Activated CD8-positive, alpha-beta memory T cell treated with anti-CD3 and anti-CD28 coated beads, Interleukin-2, amount 50 U/mL, for 1 hour (primary cell): Measurements from ENCODE around the gene RAD51B.
"Not testable (repeated sequence)": the region's sequence is repeated elsewhere in the genome, so short reads cannot be mapped to it uniquely, and the experiment has no call there.

Experiments
- DNase-seq: peaks from one replicate; pipeline ENCODE4 v3.0.0-alpha.2; 2020; ENCODE audit errors: extremely low read depth

Gene RAD51B

GRCh38 chr14:67819563-67820421 lies at the start of gene RAD51B:
Gene RAD51B (plus strand): TSS chr14:67819779.
- peak; percentile 62 for DNase-seq

- no peak for DNase-seq
These were observed 45.7 kb upstream of the RAD51B start for GRCh38 chr14:67773844-67774377.

GRCh38 chr14:67776653-67777322 lies 42.8 kb upstream of the RAD51B start:
- DNase-seq, result no peak

GRCh38 chr14:67778792-67779191 lies 40.8 kb upstream of the RAD51B start:
- DNase-seq, result no peak

GRCh38 chr14:67782090-67782489 lies 37.5 kb upstream of the RAD51B start:
- no peak for DNase-seq

- DNase-seq, result no peak
These were observed 35.2 kb upstream of the RAD51B start for GRCh38 chr14:67784244-67784823.

- no peak for DNase-seq
These were observed 34.1 kb upstream of the RAD51B start for GRCh38 chr14:67785270-67786109.

GRCh38 chr14:67787673-67788072 lies 31.9 kb upstream of the RAD51B start:
- DNase-seq, result no peak

GRCh38 chr14:67798731-67799130 lies 20.8 kb upstream of the RAD51B start:
- no peak for DNase-seq

GRCh38 chr14:67800743-67801142 lies 18.8 kb upstream of the RAD51B start:
- DNase-seq, result no peak

GRCh38 chr14:67806246-67806645 lies 13.3 kb upstream of the RAD51B start:
- no peak for DNase-seq

- no peak for DNase-seq
These were observed 4.8 kb upstream of the RAD51B start for GRCh38 chr14:67814821-67815220.

GRCh38 chr14:67815573-67816225 lies 3.9 kb upstream of the RAD51B start:
- DNase-seq, result no peak

GRCh38 chr14:67816326-67817002 lies 3.1 kb upstream of the RAD51B start, which contains the start of gene ZFYVE26:
Gene ZFYVE26 (minus strand): TSS chr14:67816590. CDS start chr14:67815963, 627 bp downstream.
- peak; percentile 70 for DNase-seq

- DNase-seq, result no peak
These were observed 1.7 kb upstream of the RAD51B start for GRCh38 chr14:67817750-67818438.

- not testable (repeated sequence) for DNase-seq
These were observed 1.1 kb upstream of the RAD51B start for GRCh38 chr14:67818476-67818875.

GRCh38 chr14:67820428-67820971 lies 921 bp downstream of the RAD51B start:
- DNase-seq, result no peak

GRCh38 chr14:67821121-67821520 lies 1.5 kb downstream of the RAD51B start:
- no peak for DNase-seq

GRCh38 chr14:67831113-67831512 lies 11.5 kb downstream of the RAD51B start:
- DNase-seq, result no peak
